GM21786 (cell line): ENCODE measurements around the gene USP11.

Experiments
- ATAC-seq: cut with Tn5 transposase; IDR thresholded peaks from one replicate; pipeline ENCODE4 v1.9.1; 2021; ENCODE audit not compliant: unreplicated experiment

The USP11 gene

DNA sequence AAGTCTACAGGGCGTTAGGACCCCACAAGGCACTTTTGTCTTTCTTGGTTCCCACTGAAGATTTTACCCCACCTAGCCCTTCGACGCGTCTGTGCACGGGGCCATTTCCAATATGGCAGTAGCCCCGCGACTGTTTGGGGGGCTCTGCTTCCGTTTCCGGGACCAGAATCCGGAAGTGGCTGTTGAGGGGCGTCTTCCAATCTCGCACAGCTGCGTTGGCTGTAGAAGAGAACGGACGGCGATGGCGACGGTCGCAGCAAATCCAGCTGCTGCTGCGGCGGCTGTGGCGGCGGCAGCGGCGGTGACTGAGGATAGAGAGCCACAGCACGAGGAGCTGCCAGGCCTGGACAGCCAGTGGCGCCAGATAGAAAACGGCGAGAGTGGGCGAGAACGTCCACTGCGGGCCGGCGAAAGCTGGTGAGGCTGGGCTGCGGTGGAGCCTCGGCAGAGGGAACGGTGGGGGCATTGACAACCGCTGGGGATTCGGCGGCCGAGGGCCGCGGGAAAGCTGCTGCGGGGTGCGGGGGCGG, at the start of gene USP11:
USP11 (plus strand) TSS at position 207 of the 530 bp plus-strand sequence; CDS start at position 242, 35 bp downstream.
- no peak for ATAC-seq

DNA sequence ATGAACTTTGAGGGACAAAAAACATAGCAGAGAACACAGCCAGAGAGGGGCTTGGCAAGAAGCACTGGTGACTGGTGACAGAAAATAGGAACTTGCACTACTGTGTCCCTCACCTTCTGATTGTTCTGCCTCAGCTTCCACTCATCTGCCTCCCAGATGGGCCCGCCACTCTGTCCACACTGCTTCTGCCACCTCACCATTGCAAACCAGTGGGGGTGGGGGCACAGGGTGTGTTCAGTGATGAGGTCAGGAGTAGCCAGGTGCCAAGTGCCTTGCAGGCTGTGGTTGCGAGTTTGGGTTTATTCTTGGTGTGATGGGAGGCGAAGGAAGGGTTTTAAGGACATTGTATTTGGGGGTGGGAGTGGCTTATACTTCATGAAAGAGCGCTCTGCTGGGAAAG, 48.3 kb upstream of the USP11 start:
- ATAC-seq, result no peak

DNA sequence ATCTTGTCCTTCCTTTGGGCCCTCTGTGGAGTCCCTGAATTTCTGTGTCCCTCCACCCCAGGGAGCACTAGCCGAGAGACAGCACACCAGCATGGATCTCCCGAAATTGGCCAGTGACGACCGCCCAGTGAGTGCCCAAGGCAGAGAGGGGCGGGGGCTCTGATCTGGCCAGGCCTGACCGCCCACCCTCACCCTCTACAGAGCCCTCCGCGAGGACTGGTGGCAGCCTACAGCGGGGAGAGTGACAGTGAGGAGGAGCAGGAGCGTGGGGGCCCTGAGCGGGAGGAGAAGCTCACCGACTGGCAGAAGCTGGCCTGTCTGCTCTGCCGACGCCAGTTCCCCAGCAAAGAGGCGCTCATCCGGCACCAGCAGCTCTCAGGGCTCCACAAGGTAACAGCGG, 47.6 kb upstream of the USP11 start:
- no peak for ATAC-seq

DNA sequence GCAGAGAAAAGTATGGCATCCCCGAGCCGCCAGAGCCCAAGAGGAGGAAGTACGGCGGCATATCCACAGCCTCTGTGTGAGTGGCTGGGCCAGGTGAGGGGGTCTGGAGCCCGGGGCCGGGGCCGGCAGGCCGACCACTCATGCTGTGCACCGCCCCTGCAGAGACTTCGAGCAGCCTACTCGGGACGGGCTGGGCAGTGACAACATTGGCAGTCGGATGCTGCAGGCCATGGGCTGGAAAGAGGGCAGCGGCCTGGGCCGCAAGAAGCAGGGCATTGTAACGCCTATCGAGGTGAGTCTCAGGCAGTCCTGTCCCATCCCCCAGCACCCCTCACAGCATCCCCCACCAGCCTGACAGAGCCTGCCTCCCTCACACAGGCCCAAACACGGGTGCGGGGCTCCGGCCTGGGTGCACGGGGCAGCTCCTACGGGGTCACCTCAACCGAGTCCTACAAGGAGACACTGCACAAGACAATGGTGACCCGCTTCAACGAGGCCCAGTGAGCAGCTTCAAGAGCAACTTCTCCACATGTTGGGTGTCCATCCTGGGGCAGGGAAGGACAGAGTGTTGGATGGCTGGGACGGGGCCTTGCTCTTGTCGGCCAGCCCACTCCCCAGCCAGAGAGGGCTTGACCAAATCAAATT, 46.6 kb upstream of the USP11 start:
- no peak for ATAC-seq

DNA sequence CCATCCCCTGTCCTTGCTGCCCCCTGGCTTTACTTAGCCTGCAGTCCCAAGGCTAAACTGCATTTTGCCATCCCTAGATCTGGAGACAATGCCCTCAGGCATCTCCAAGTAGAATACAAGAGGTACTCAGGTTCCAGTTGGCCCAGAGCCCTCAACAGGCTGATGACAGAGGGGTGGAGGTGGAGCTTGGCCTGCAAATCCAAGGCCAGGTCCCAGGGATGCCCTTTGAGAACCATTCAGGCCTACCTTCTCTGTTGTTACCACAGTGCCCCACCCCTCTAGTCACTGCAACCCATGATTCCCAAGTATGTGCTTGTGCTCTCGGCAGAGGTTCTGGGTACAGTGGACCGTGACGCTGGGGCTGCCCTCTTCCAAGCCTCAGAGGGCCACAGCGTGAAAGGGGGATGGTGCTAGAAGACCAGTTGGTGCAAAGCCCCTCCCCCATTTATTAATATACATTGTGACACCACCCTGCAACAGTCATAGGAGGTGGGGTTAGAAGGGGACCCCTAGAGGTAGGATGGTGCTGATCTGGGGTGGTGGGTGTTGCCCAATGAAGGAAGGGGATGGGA, 45.6 kb upstream of the USP11 start:
- ATAC-seq, result no peak

DNA sequence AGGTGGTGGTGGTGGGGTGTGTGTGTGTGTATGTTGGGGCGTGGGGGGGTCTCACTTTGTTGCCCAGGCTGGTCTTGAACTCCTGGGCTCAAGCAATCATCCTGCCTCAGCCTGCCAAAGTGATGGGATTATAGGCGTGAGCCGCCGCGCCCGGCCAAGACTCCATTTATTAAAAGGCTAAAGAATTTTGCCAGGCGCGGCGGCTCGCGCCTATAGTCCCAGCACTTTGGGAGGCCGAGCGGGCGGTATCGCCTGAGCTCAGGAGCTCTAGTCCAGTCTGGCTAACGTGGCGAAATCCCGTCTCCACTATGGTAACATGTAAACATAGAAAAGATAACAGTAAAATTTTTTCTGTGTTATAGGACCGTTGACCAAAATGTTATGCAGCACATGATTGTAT, 42.9 kb upstream of the USP11 start:
- ATAC-seq, result no peak

DNA sequence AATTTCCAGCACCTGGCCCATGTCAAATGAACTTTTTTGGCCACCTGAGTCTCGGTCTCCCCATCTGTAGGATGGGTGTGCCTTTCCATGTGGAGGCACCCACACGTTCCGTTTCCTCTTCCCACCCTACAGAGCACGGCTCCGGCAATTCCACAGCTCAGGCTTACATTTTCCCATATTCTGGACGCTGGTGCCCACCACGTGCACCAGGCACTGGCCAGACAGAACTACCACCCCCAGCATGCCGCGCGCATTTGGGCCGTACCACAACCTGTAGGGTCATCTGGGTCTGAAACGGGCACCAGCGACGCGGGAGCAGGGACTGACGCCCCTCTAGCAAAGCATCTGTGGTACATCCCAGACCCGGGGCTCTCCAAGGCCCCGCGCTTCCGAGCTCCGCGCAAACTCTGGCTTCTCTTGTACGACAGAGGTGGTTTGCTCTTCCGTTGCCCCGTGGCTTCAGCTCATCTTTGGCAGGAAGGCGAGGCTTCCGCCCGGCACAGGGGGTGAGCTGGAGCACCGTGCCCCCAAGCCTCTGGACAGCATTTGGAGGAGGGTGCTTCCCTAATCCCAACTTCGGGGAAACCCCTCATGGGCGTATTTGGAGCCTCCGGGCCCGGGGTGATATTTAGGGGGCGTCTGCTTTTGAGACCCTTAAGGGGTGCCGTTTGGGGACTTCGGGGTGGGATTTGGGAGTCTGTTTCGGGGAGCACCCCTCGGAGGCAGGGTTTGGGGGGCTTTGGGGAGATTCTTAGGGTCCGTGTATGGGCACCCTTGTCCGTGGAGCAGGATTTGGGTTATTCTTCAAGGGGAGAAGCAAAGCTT, 42.2 kb upstream of the USP11 start:
- peak; percentile 42 for ATAC-seq

DNA sequence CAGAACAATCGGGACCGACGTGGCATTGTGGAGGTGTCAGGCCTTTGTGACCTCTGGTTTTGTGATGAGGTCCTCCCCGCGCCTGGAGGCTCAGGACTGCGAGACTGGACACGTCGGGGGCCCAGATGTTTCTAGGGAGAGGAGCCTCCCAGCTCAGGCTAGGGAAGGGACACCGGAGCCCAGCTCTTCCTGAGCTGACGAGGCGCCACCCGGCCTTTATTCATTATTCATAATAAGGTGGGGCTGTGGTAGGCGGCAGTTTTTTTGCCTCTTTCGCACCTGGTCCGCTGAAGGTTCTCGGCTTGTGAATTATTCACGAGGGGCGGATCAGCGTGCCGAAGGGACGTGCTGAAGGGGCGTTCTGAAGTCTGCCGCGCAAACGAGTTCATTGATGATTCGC, 41.5 kb upstream of the USP11 start:
- ATAC-seq, result no peak

DNA sequence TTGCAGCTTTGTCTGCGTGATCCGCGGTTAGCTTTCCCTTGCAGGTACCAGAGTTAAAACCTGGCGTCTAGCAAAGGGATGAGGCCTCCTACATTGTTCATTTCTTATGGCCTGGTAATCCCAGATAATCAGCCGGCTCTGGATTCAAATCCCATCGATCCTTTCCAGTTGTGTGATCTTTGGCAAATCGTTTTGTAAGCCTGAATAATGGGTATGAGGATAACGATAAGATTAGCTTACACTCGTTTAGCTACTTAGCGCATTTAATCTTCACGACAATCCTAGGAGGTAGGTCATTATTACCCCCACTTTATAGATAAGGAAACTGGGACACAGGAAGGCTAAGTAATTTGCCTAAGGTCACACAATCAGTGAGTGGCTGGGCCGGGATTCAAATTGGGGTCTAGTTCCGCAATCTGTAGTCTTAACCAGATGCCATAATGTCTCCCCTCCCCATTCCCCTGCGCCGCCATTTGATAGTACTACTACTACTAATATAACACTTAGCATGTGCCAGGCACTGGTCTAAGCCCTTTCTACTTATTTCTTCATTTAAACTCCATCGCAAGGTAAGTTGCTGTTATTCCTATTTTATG, 40.9 kb upstream of the USP11 start:
- no peak for ATAC-seq

DNA sequence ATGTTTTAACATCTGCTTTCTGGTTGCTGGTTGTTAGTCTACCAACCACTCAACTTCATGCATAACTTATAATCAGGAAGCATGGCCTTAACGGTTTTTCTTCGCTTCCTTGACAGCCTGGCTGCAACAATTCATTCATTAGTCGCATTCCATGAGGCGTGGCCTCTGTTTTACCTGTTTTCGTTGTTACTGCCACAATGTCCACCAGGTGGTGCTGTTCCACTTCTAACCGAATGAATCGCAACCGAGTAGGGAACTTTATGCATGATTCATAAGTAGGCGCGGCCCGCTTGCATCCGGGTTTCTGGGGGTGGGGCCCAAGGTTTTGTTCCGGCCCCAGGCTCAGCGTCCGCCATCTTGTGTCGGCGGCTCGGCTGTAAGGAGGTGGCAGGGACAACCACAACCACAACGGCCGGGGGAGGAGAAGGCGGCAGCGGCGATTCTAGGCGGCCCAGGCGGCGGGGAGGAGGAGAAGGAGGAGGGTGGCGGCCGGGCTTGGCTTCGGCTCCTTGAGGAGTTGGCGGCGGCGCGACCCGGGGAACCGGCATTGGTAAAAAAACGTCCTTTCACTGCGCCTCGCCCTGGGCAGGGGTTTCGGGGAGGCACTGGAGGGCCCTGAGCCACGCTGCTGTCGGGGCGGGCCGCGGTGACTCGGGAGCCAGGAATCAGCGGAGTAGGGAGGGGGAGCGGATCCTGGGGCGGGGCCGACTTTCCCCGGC, 39.2 kb upstream of the USP11 start, which contains the start of gene UBA1:
UBA1 (plus strand) TSS at position 355 of the 719 bp plus-strand sequence. CDS start 4,974 bp downstream, outside the sequence.
- peak; percentile 77 for ATAC-seq

DNA sequence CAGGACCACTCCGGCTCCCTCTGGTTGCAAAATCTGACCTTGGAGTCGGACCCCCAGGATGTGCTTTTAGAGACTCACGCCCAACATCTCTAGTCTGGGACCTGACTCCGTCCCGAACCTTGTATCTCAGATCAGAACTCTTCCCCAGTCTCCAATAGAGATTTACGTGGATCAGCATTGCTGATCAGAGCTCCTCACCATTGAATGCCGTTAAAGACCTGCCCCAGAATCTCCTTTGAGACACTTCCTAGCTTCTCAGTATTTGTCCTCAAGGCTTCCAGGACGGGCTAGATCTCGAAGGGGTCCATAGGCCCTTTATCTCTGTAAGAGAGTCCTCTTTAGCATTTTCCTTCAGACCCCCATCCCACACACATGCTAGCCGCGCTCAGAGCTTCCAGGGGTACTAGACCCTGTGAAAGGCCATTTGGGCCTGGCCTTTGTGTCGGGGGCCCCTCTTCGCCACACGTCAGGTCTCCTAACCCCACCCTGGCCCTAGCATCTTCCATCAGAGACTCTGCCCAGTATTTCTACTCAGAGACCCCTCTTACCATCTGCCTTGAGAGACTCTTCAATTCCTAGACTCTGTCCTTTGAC, 38.5 kb upstream of the USP11 start:
- no peak for ATAC-seq

DNA sequence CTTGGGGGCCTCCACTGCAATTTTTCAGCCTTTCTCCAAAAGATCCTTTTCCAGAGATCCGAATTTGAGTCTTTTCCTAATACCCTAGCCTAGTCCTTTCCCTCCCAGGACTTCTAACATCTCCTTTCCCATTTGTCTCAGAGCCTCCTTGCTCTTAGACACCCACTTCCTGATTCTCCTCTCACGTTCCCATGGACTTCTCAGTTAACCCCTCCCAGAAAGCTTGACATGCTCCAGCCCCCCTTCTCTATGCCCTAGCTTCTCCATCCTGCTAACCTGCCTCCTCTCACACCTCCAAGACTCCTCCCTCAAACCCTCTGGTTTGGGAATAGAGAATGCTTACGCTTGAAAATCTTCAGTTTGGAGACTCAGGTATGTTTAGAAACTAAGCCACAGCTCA, 36.7 kb upstream of the USP11 start:
- ATAC-seq, result no peak

DNA sequence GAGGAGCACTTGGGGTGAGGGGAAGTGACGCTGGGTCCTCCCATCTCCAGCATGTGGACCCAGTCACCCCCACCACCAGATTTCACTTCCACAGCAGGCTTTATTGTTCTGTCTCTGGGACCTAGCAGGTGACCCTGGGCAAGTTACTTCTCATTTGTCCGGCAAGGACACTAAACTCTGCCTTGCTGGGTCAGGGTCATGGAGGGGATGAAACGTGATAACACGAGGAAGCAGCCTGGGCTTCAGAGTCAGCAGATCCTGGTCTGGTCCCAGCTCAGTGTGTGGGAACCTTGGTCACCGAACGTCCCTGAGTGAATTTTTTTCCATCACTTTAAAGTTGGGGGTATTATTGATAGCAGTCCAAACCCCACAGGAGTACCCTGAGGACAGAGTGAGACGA, 35.3 kb upstream of the USP11 start:
- ATAC-seq, result no peak

DNA sequence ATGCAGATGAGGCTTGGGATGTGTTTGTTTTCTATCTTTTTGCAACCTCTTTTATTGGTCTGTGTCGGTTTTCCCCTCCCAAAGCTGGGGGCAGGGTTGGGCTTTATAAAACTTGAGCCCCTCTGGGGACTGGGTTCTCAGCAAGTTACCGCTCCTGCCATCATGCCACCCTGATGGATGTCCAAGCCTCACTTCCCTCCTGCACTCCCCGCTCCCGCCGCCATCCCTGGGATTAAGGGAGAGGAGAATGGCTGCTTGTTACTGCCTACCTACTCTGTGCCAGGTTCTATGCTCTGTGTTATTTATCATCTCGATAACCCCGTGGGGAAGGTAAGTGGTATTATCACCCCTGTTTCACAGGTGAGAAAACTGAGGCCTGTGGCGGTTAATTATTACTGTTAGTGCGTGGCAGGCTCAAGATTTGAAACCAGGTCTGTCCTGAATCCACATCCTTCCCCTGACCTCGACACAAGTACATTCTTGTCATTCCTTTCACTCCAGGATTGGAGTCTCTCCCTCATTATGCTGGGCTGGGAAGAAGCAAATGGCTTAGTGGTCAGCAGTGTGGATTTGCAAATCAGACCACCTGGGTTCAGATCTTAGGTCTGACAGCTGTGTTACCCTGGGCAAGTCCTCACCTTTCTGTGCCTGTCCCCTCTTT, 34.7 kb upstream of the USP11 start:
- ATAC-seq, result no peak

DNA sequence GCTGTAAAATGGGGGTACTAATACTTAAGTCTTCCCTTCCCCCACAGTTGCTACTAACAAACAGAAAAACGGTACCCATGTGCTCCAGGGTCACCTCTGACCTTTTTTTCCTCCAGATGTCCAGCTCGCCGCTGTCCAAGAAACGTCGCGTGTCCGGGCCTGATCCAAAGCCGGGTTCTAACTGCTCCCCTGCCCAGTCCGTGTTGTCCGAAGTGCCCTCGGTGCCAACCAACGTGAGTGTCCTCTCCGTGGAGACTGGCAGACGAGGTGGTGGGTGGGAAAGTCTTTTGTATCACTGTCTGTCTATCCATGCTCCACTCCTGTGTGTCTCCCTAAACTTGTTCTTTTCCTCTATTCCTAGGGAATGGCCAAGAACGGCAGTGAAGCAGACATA, 34.1 kb upstream of the USP11 start:
- ATAC-seq, result no peak

DNA sequence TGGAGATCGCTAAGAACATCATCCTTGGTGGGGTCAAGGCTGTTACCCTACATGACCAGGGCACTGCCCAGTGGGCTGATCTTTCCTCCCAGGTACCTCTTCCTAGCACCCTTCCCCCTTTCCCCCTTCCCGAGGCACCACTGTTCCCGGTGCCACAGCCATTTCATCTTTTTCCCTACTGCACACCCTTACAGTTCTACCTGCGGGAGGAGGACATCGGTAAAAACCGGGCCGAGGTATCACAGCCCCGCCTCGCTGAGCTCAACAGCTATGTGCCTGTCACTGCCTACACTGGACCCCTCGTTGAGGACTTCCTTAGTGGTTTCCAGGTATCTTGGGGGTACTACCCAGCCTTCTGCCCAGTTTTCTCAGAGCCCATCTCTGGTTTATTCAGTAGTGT, 33.5 kb upstream of the USP11 start:
- no peak for ATAC-seq

DNA sequence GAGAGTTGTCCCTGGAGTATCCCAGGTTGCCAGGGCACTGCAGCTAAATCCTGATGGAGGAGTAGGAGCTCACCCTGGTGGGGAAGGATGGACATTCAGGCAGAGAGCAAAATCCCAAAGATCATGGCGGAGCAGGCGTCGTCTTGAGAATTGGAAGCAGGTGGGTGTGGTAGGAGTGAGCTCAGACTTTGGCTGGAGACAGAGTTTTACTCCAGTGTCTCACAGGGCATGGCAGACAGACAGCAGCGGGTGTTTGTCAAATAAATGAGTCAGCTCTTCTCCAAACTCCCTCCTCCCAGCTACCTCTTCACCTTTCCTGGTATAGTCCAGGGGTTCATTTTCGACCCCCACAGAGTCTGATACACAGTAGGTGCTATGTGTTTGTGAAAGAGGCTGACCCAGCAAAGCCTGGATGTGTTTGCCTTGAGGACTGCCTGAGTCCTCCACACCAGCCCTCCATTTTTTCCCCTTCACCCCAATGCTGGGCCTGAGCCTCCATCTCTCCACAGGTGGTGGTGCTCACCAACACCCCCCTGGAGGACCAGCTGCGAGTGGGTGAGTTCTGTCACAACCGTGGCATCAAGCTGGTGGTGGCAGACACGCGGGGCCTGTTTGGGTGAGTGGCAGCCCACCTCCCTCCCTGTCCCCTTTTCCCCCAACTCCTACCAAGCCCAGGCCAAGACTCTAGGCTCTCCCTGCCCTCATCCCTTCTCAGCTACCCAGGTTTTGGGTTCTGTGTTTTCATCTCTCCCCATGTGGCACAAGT, 32.2 kb upstream of the USP11 start:
- ATAC-seq, result no peak

DNA sequence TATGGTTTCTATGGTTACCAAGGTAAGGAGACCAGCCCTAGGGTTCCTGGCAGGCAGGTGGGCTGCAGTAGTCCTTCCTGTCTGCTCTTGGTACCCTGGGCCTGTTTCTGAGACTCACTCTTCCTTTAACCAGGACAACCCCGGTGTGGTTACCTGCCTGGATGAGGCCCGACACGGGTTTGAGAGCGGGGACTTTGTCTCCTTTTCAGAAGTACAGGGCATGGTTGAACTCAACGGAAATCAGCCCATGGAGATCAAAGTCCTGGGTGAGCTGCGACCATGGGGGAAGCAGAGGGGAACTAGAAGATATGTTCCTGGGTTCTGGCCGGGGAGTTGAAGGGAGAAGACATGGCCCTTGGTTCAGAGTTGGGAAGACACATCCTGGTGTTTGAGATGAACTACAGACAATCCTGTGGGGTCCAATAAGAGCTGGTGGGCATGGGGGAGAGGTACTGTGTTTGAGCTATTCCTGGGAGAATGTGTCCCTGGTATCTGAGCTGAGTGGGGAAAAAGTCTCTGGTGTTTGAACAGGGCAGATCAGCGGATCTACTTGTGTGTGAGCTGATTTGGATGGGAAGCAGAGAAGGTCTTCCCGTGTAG, 31.4 kb upstream of the USP11 start:
- no peak for ATAC-seq

DNA sequence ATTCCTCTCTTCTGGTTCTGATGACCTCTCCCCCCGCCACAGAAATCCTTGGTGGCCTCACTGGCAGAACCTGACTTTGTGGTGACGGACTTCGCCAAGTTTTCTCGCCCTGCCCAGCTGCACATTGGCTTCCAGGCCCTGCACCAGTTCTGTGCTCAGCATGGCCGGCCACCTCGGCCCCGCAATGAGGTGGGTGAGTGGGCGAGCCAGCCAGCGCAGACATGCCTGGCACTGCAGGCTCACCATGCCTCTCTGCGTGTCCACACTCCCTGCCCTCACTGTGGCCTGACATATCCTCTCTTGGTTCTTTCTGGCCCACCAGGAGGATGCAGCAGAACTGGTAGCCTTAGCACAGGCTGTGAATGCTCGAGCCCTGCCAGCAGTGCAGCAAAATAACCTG, 30.5 kb upstream of the USP11 start:
- ATAC-seq, result no peak
